ENCODE data around the gene CPEB4.

DNA sequence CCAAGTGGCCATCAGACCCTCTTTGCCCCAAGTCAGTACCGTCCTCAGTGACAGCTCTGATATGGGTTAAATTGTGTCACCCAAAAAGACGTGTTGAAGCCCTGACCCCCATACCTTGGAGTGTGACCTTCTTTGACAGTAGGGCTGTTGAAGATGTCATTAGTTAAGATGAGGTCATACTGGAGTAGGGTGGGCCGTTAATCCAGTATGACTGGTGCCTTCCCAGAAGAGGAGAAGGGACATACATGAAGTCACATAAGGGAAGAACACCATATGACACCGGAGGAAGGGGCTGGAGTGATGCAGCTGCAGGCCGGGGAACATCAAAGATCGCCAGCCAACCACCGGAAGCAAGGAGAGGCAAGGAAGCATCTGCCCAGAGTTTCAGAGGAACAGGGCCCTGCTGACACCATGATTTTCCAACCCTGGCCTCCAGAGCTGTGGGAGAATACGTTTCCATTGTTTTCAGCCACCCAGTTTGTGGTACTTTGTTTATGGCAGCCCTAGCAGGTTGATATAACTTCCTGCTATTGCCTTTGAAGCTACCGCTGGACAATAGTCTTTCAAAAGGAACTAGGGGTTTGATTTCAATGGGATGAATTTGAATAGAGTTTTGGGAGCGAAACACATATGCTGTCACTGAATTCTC is 36.4 kb upstream of the CPEB4 start:
- TF ChIP-seq, protein P1, sequence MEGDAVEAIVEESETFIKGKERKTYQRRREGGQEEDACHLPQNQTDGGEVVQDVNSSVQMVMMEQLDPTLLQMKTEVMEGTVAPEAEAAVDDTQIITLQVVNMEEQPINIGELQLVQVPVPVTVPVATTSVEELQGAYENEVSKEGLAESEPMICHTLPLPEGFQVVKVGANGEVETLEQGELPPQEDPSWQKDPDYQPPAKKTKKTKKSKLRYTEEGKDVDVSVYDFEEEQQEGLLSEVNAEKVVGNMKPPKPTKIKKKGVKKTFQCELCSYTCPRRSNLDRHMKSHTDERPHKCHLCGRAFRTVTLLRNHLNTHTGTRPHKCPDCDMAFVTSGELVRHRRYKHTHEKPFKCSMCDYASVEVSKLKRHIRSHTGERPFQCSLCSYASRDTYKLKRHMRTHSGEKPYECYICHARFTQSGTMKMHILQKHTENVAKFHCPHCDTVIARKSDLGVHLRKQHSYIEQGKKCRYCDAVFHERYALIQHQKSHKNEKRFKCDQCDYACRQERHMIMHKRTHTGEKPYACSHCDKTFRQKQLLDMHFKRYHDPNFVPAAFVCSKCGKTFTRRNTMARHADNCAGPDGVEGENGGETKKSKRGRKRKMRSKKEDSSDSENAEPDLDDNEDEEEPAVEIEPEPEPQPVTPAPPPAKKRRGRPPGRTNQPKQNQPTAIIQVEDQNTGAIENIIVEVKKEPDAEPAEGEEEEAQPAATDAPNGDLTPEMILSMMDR (IDR thresholded peaks at IDR 0.05): no peak
- TF ChIP-seq POLR2AphosphoS5 (IDR thresholded peaks at IDR 0.05) (no peak), POLR2A (IDR thresholded peaks at IDR 0.05) (no peak)

Data from prostate gland (tissue), 2 donors.